Adrenal gland (tissue), 12 donors: ENCODE results near the gene CSNK2A2. TPM values are rescaled to one million over a fixed set of nuclear protein-coding genes. Genes with fewer than 3 reads are reported as not detected.

ENCODE experiments used
- DNase-seq, 7 donors: peaks; one replicate each; pipeline ENCODE4 v3.0.0-alpha.2; 2019 to 2020
- H3K27ac ChIP-seq, 5 donors: fragments of 200-600 bp; sonication (generic) in 4 of 5; 1 replicate in 3 of 5; 2 replicates in 2 of 5; pipeline versions ENCODE4 v1.5.1 to v1.8.0; 2016 to 2020; ENCODE audit warnings: mild to moderate bottlenecking in 1 of 5
- H3K27me3 ChIP-seq: fragments of 200-600 bp; 2 replicates; pipeline ENCODE4 v1.8.0; 2021
- H3K36me3 ChIP-seq, 2 donors: fragments of 200-600 bp; replicated peaks in 1 of 2; 1 replicate in 1 of 2; 2 replicates in 1 of 2; pipeline versions ENCODE4 v1.5.1 to v1.8.0; 2018 to 2022
- H3K4me1 ChIP-seq, 2 donors: fragments of 200-600 bp; replicated peaks in 1 of 2; 1 replicate in 1 of 2; 2 replicates in 1 of 2; pipeline versions ENCODE4 v1.5.1 to v1.8.0; 2018 to 2021
- H3K4me3 ChIP-seq, 4 donors: fragments of 200-600 bp; sonication (generic) in 3 of 4; one replicate each; pipeline ENCODE4 v1.5.1; 2016 to 2018
- H3K9me3 ChIP-seq, 3 donors: fragments of 200-600 bp; sonication (generic) in 1 of 3; replicated peaks in 1 of 3; 1 replicate in 2 of 3; 2 replicates in 1 of 3; pipeline versions ENCODE4 v1.5.1 to v1.8.0; 2016 to 2021
- POLR2A ChIP-seq, 2 donors: fragments of 450-650 bp; IDR thresholded peaks; one replicate each; pipeline ENCODE4 v1.6.1; 2017; ENCODE audit warnings: antibody characterized with exemption in 2 of 2, mild to moderate bottlenecking in 2 of 2, moderate library complexity in 1 of 2
- WGBS, 4 donors: extraction: QIAGEN DNeasy Blood & Tissue Kit in 2 of 4; methylation state at CpG; one replicate each; pipeline versions ENCODE4 v1.1.5 to v1.1.7; 2013 to 2017; 5-methylcytosine and 5-hydroxymethylcytosine counted together
- intact Hi-C, 2 donors: fragments of 100-400 bp; cut with DNase I; formaldehyde crosslinking; loops; one replicate each; pipeline versions ENCODE4 v1.14.1 to v1.15.0; 2022 to 2023
- polyA plus RNA-seq, 3 donors: library from polyadenylated mRNA; stranded (reverse); fragments of 200-250 nt in 2 of 3; fragments of 350-450 nt in 1 of 3; fragmentation: Illumina TruSeq in 1 of 3; extraction: RNeasy Lipid Tissue Mini Kit (QIAGEN cat#74804) in 1 of 3; gene quantifications; one replicate each; pipeline ENCODE4 v1.2.3, GENCODE V29; 2013 to 2014
- small RNA-seq, 2 donors: library from RNA; depleted of rRNA; stranded (forward); fragments of <200 nt; gene quantifications; one replicate each; pipeline ENCODE3, GENCODE V24; 2016
- total RNA-seq, 9 donors: library from RNA; depleted of rRNA in 4 of 9; stranded (reverse); fragments of >200 nt in 4 of 9; fragments of 120-200 nt in 1 of 9; fragmentation: NEBNext Ultra II Directional in 1 of 9; extraction: Animal tissue kit (Norgen Biotek cat#: 25700) in 1 of 9; gene quantifications; one replicate each; pipeline versions ENCODE4 v1.1.0 to v1.2.4, GENCODE V29; 2013 to 2023
- TF ChIP-seq, protein P1 (sequence below), 6 experiments: fragments of 450-650 bp in 4 of 6; fragments of 200-600 bp in 2 of 6; sonication (generic) in 1 of 6; IDR thresholded peaks; 1 replicate in 5 of 6; 2 replicates in 1 of 6; pipeline versions ENCODE4 v1.5.1 to v1.8.0; 2016 to 2021; ENCODE audit warnings: antibody characterized with exemption in 6 of 6, mild to moderate bottlenecking in 2 of 6, moderate library complexity in 1 of 6
- donor health status: healthy with polysubstance abuse.
- donor health status: Bipolar disorder and iron deficiency.
- donor health status: DM: yes; HTN: yes; CAD: no.
- donor health status: DM: no; HTN: no; CAD: no.
- donor health status: DM: no; HTN: no; CAD: no.
- donor health status: DM: yes; HTN: yes; CAD: no.

Gene CSNK2A2
- total and polyA plus RNA-seq, 12 donors: 18.0 to 76.3 (median 37.7) TPM

DNA sequence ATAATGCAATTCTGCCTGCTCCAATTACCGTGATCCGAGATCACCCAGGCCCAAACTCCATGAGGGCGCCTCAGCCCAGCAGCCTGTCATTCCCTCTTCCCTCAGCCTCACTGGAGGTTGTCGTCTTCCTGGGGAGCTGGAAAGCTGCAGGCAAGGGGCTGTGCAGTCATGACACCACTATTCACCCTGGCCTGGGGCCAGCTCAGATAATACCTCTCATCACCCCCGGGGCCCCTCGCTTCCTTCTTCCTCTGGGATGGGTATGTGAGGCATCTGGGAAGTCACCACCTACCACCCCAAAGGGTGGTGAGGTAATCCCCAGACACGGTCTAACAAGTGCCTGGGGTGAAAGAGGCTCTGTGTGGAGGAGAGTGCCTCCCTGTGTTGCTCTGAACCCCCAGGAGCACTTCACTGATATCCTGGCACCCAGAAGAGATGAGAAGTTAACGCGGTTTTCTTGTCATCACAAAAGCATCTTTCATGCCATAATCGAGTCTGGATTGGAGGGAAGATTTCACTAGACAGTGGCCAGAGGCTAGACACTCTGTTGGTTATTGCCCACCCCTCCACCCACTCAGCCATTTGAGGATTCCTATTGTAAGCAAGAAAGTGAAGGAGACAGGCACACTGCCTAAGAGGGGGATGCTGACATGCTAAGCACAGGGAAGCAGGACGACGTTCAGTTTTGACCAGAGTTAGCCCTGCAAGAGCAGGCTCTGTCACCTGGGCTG lies 87.2 kb downstream of the CSNK2A2 start:
- TF ChIP-seq, protein P1, sequence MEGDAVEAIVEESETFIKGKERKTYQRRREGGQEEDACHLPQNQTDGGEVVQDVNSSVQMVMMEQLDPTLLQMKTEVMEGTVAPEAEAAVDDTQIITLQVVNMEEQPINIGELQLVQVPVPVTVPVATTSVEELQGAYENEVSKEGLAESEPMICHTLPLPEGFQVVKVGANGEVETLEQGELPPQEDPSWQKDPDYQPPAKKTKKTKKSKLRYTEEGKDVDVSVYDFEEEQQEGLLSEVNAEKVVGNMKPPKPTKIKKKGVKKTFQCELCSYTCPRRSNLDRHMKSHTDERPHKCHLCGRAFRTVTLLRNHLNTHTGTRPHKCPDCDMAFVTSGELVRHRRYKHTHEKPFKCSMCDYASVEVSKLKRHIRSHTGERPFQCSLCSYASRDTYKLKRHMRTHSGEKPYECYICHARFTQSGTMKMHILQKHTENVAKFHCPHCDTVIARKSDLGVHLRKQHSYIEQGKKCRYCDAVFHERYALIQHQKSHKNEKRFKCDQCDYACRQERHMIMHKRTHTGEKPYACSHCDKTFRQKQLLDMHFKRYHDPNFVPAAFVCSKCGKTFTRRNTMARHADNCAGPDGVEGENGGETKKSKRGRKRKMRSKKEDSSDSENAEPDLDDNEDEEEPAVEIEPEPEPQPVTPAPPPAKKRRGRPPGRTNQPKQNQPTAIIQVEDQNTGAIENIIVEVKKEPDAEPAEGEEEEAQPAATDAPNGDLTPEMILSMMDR (IDR thresholded peaks at IDR 0.05): no peak
- intact Hi-C loops: no loop called here
- Histone ChIP-seq H3K4me1 (no peaks in the 10 kb centered on the region), H3K27me3 (no peaks in the 10 kb centered on the region), H3K27ac (no peak overlapping the region), H3K9me3 (no peaks in the 10 kb centered on the region), H3K36me3 (peaks cover 0 to 34% of the 10 kb centered on the region in 2 donors), H3K4me3 (no peak overlapping the region)
- peak in 1 of 7 donors; percentile 58 for DNase-seq
- 46 to 52% (median 50%) methylated on average over 9 to 12 of the region's 12 CpGs for WGBS, 4 donors

DNA sequence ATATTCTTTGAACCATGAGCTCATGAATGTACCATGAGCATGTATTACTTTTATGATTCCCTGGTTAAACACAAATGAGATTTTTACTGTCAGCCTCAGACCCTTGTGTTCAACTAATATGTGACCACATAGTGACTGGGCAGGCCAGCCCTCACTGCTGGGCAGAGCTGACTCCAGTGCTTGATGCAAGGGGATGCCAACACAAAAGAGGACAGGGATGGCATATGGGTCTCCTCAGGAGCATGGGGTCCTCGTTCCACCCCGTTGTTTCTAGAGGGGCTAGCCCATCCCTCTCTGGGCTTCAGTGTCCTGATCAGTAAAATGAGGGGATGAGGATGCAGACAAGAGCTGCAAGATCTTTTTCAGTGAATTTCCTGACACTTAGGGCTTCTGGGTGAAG lies 88.0 kb downstream of the CSNK2A2 start:
- intact Hi-C loops: no loop called here
- 76 to 85% (median 80%) methylated on average over 2 of the region's 2 CpGs; no CpG with 5 or more reads in 1 of the 4 donors for WGBS, 4 donors

DNA sequence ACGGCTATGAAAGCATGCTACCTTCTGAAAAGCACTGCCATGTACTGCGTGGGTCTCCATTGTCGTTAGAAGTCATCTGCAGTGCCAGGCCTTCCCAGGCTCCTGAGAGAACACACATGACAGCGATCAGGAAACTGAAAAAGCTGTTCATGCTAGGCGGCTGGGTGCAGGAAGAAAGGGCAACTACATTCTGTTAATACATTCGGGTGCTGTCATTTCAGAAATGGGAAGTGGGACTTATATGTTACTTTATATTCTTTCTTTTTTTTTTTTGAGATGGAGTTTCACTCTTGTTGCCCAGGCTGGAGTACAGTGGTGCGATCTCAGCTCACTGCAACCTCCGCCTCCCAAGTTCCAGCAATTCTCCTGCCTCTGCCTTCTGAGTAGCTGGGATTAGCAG lies 88.6 kb downstream of the CSNK2A2 start:
- no peak for DNase-seq
- TF ChIP-seq, protein P1 (IDR thresholded peaks at IDR 0.05): no peak
- TF ChIP-seq POLR2A (IDR thresholded peaks at IDR 0.05): no peak
- Histone ChIP-seq H3K27ac (no peak overlapping the region), H3K4me1 (no peaks in the 10 kb centered on the region), H3K4me3 (no peak overlapping the region), H3K9me3 (no peaks in the 10 kb centered on the region), H3K27me3 (no peaks in the 10 kb centered on the region), H3K36me3 (peaks cover 0 to 20% of the 10 kb centered on the region in 2 donors)
- intact Hi-C loops: no loop called here
- 75 to 92% (median 78%) methylated on average over 7 to 8 of the region's 8 CpGs for WGBS, 4 donors

More for the DNA sequence above, 88.0 kb downstream of the CSNK2A2 start:
- H3K27me3 ChIP-seq: no peaks in the 10 kb centered on the region
- peaks cover 0 to 25% of the 10 kb centered on the region in 2 donors for H3K36me3 ChIP-seq
- H3K4me3 ChIP-seq: no peak overlapping the region
- TF ChIP-seq POLR2A (IDR thresholded peaks at IDR 0.05): no peak
- TF ChIP-seq, protein P1 (IDR thresholded peaks at IDR 0.05): no peak
- no peaks in the 10 kb centered on the region for H3K4me1 ChIP-seq
- no peak for DNase-seq
- H3K27ac ChIP-seq: no peak overlapping the region
- H3K9me3 ChIP-seq: no peaks in the 10 kb centered on the region

Small RNAs within 50 kb of the gene (small RNA-seq; reads per million reads assigned to genes)
- 0 reads per million in 2 donors for gene RN7SL645P

Other genes starting within 250 kb of the CSNK2A2 start
- 1 to 10 TPM in 3 of 9 donors, under 1 TPM in 1, not detected in 5; 0.84 to 2.4 (median 1.8) TPM for gene CNGB1, start 227.0 kb downstream of the CSNK2A2 start, total RNA-seq
- gene CNGB1, start 227.0 kb downstream of the CSNK2A2 start, polyA plus RNA-seq: 1 to 10 TPM in 1 of 3 donors, under 1 TPM in 2; 0.67 to 1.9 (median 0.99) TPM
- 10 to 100 TPM in 6 of 9 donors, 1 to 10 TPM in 3; 2.3 to 17.9 (median 10.5) TPM for gene ZNF319, start 197.4 kb downstream of the CSNK2A2 start, total RNA-seq
- gene ZNF319, start 197.4 kb downstream of the CSNK2A2 start, polyA plus RNA-seq: 1 to 10 TPM; 3.2 to 5.0 (median 3.3) TPM
- 100 to 1,000 TPM in 1 of 9 donors, 10 to 100 TPM in 8; 38.7 to 273 (median 54.3) TPM for gene USB1, start 196.7 kb downstream of the CSNK2A2 start, total RNA-seq
- 10 to 100 TPM; 26.9 to 38.6 (median 37.2) TPM for gene USB1, start 196.7 kb downstream of the CSNK2A2 start, polyA plus RNA-seq
- 10 to 100 TPM in 3 of 9 donors, 1 to 10 TPM in 6; 5.3 to 11.4 (median 7.3) TPM for gene MMP15, start 172.4 kb downstream of the CSNK2A2 start, total RNA-seq
- gene MMP15, start 172.4 kb downstream of the CSNK2A2 start, polyA plus RNA-seq: 1 to 10 TPM; 2.5 to 8.6 (median 7.0) TPM
- gene CFAP20, start 68.7 kb downstream of the CSNK2A2 start, total RNA-seq: 10 to 100 TPM; 18.6 to 73.3 (median 38.8) TPM
- 10 to 100 TPM; 17.1 to 62.5 (median 18.4) TPM for gene CFAP20, start 68.7 kb downstream of the CSNK2A2 start, polyA plus RNA-seq
- gene PRSS54, start 96.9 kb upstream of the CSNK2A2 start, total RNA-seq: not detected
- not detected for gene PRSS54, start 96.9 kb upstream of the CSNK2A2 start, polyA plus RNA-seq
- gene GINS3, start 194.4 kb upstream of the CSNK2A2 start, total RNA-seq: 10 to 100 TPM in 7 of 9 donors, 1 to 10 TPM in 2; 7.6 to 25.2 (median 10.7) TPM
- 10 to 100 TPM in 1 of 3 donors, 1 to 10 TPM in 2; 8.6 to 18.9 (median 9.3) TPM for gene GINS3, start 194.4 kb upstream of the CSNK2A2 start, polyA plus RNA-seq